Chondrocyte (in vitro differentiated cells): ENCODE data around the gene ARHGEF19. TPM values are rescaled to one million over a fixed set of nuclear protein-coding genes. Genes with fewer than 3 reads are reported as not detected.

Experiments used
- DNase-seq: peaks from one replicate; pipeline ENCODE4 v3.0.0; 2021; ENCODE audit warnings: mixed read lengths, low spot score
- H3K27ac Mint-ChIP-seq: one replicate; pipeline ENCODE4 v1.8.0; 2021; ENCODE audit warnings: mild to moderate bottlenecking, moderate library complexity, mixed read lengths; ENCODE audit not compliant: unreplicated experiment
- H3K27me3 Mint-ChIP-seq: 2 replicates; pipeline ENCODE4 v1.8.0; 2021; ENCODE audit warnings: low read depth, mixed read lengths
- H3K36me3 Mint-ChIP-seq: 2 replicates; pipeline ENCODE4 v1.8.0; 2021; ENCODE audit warnings: low read depth, mixed read lengths
- H3K4me1 Mint-ChIP-seq: 2 replicates; pipeline ENCODE4 v1.8.0; 2021; ENCODE audit warnings: low read depth, mild to moderate bottlenecking, mixed read lengths
- H3K4me3 Mint-ChIP-seq: one replicate; pipeline ENCODE4 v1.8.0; 2021; ENCODE audit warnings: mild to moderate bottlenecking, moderate library complexity, mixed read lengths; ENCODE audit not compliant: unreplicated experiment
- H3K9me3 Mint-ChIP-seq: 2 replicates; pipeline ENCODE4 v1.8.0; 2021; ENCODE audit warnings: low read depth, mixed read lengths
- CTCF ChIP-seq: fragments of 200-600 bp; sonication (generic); IDR thresholded peaks from 2 replicates; pipeline ENCODE4 v1.5.0; 2021; ENCODE audit warnings: antibody characterized with exemption, mild to moderate bottlenecking, moderate library complexity
- total RNA-seq: library from RNA; stranded (reverse); gene quantifications from 3 replicates; pipeline ENCODE4 v1.2.1, GENCODE V29; 2021

Gene ARHGEF19
- total RNA-seq, 1 donor from 2014 or later: 16.1 TPM

- TF ChIP-seq CTCF: peak; percentile 9
- Mint-ChIP-seq H3K36me3 (peaks cover 1% of the 10 kb centered on the region), H3K4me1 (peaks cover 16% of the 10 kb centered on the region), H3K27ac (peak within 1 kb of the TSS; percentile 96), H3K9me3 (no peaks in the 10 kb centered on the region), H3K27me3 (no peaks in the 10 kb centered on the region), H3K4me3 (peak within 1 kb of the TSS; percentile 80)
- peak; percentile 98 for DNase-seq
These were observed 24.3 kb upstream of the ARHGEF19 start, which contains the start of gene CPLANE2 for GRCh38 chr1:16236511-16237342. CPLANE2 (minus strand) TSS chr1:16237183; CDS start chr1:16236742, 441 bp downstream.

GRCh38 chr1:16235944-16236510 lies 23.6 kb upstream of the ARHGEF19 start:
- peak; percentile 42 for DNase-seq

GRCh38 chr1:16235347-16235746 lies 22.9 kb upstream of the ARHGEF19 start:
- Mint-ChIP-seq H3K4me1 (peaks cover 16% of the 10 kb centered on the region), H3K4me3 (no peak overlapping the region), H3K27me3 (no peaks in the 10 kb centered on the region), H3K36me3 (peaks cover 1% of the 10 kb centered on the region), H3K27ac (no peak overlapping the region), H3K9me3 (no peaks in the 10 kb centered on the region)
- no peak for DNase-seq
- no peak for TF ChIP-seq CTCF

More at GRCh38 chr1:16235944-16236510, 23.6 kb upstream of the ARHGEF19 start:
- peaks cover 16% of the 10 kb centered on the region for H3K4me1 Mint-ChIP-seq
- peak overlapping the region; percentile 78 for H3K27ac Mint-ChIP-seq
- no peaks in the 10 kb centered on the region for H3K9me3 Mint-ChIP-seq
- peaks cover 1% of the 10 kb centered on the region for H3K36me3 Mint-ChIP-seq
- TF ChIP-seq CTCF: peak; percentile 51
- peak overlapping the region; percentile 80 for H3K4me3 Mint-ChIP-seq
- no peaks in the 10 kb centered on the region for H3K27me3 Mint-ChIP-seq

GRCh38 chr1:16233431-16233830 lies 21.0 kb upstream of the ARHGEF19 start:
- Mint-ChIP-seq H3K27ac (no peak overlapping the region), H3K4me1 (peaks cover 16% of the 10 kb centered on the region), H3K36me3 (peaks cover 1% of the 10 kb centered on the region), H3K27me3 (peaks cover 4% of the 10 kb centered on the region), H3K9me3 (no peaks in the 10 kb centered on the region), H3K4me3 (no peak overlapping the region)
- no peak for TF ChIP-seq CTCF
- peak; percentile 78 for DNase-seq

- TF ChIP-seq CTCF: no peak
- Mint-ChIP-seq H3K9me3 (no peaks in the 10 kb centered on the region), H3K4me1 (peaks cover 18% of the 10 kb centered on the region), H3K4me3 (no peak overlapping the region), H3K27ac (no peak overlapping the region), H3K36me3 (peaks cover 1% of the 10 kb centered on the region), H3K27me3 (peaks cover 15% of the 10 kb centered on the region)
- DNase-seq: peak; percentile 72
These were observed 19.9 kb upstream of the ARHGEF19 start for GRCh38 chr1:16232316-16232710.
